Measurements from ENCODE around the gene SGMS1.
"Not testable (repeated sequence)": the region's sequence is repeated elsewhere in the genome, so short reads cannot be mapped to it uniquely, and the experiment has no call there.

SGMS1 gene

GRCh38 chr10:50355693-50356480, 267.9 kb downstream of the SGMS1 start:
- not testable (repeated sequence) for DNase-seq

GRCh38 chr10:50351483-50352146, 272.1 kb downstream of the SGMS1 start:
- no peak for DNase-seq

- no peak for DNase-seq
Measured at GRCh38 chr10:50350366-50350765, 273.4 kb downstream of the SGMS1 start.

GRCh38 chr10:50349554-50349953, 274.2 kb downstream of the SGMS1 start:
- no peak for DNase-seq

GRCh38 chr10:50347394-50347802, 276.4 kb downstream of the SGMS1 start:
- DNase-seq = no peak

- DNase-seq = no peak
Measured at GRCh38 chr10:50346942-50347341, 276.8 kb downstream of the SGMS1 start.

- DNase-seq = no peak
Measured at GRCh38 chr10:50345545-50345944, 278.2 kb downstream of the SGMS1 start.

GRCh38 chr10:50343702-50344331, 279.9 kb downstream of the SGMS1 start:
- DNase-seq = no peak

- no peak for DNase-seq
Measured at GRCh38 chr10:50341987-50342386, 281.8 kb downstream of the SGMS1 start.

- no peak for DNase-seq
Measured at GRCh38 chr10:50336140-50336539, 287.6 kb downstream of the SGMS1 start.

GRCh38 chr10:50335397-50335796, 288.4 kb downstream of the SGMS1 start:
- DNase-seq = no peak

GRCh38 chr10:50334273-50334672, 289.5 kb downstream of the SGMS1 start:
- DNase-seq = no peak

- no peak for DNase-seq
Measured at GRCh38 chr10:50333872-50334271, 289.9 kb downstream of the SGMS1 start.

GRCh38 chr10:50332108-50332842, 291.5 kb downstream of the SGMS1 start:
- no peak for DNase-seq

GRCh38 chr10:50331486-50331885, 292.3 kb downstream of the SGMS1 start:
- no peak for DNase-seq

- DNase-seq = no peak
Measured at GRCh38 chr10:50326757-50327701, 296.7 kb downstream of the SGMS1 start.

GRCh38 chr10:50326172-50326555, 297.6 kb downstream of the SGMS1 start:
- no peak for DNase-seq

- no peak for DNase-seq
Measured at GRCh38 chr10:50325449-50326171, 298.1 kb downstream of the SGMS1 start.

GRCh38 chr10:50324680-50325393, 298.9 kb downstream of the SGMS1 start:
- no peak for DNase-seq

- DNase-seq = no peak
Measured at GRCh38 chr10:50324046-50324445, 299.7 kb downstream of the SGMS1 start.

GRCh38 chr10:50322077-50322476, 301.7 kb downstream of the SGMS1 start:
- no peak for DNase-seq

Data from stimulated activated CD4-positive, alpha-beta T cell treated with anti-CD3 and anti-CD28 coated beads, Interleukin-4, amount 100 ng/mL, for 1 hour (primary cell).